Renal pelvis (tissue), 4 donors: ENCODE data around the gene CHPF2. TPM values are rescaled to one million over a fixed set of nuclear protein-coding genes. Genes with fewer than 3 reads are reported as not detected.

ENCODE experiments used
- DNase-seq: peaks from one replicate; pipeline ENCODE4 v3.0.0-alpha.2; 2013
- polyA plus RNA-seq, 3 donors: library from polyadenylated mRNA; unstranded; fragments of 120-200 nt; gene quantifications; one replicate each; pipeline ENCODE4 v1.2.1, GENCODE V29; 2013; ENCODE audit not compliant: insufficient read length in 3 of 3

Gene CHPF2
- polyA plus RNA-seq, 3 donors = 22.0 to 29.6 (median 28.4) TPM

DNA sequence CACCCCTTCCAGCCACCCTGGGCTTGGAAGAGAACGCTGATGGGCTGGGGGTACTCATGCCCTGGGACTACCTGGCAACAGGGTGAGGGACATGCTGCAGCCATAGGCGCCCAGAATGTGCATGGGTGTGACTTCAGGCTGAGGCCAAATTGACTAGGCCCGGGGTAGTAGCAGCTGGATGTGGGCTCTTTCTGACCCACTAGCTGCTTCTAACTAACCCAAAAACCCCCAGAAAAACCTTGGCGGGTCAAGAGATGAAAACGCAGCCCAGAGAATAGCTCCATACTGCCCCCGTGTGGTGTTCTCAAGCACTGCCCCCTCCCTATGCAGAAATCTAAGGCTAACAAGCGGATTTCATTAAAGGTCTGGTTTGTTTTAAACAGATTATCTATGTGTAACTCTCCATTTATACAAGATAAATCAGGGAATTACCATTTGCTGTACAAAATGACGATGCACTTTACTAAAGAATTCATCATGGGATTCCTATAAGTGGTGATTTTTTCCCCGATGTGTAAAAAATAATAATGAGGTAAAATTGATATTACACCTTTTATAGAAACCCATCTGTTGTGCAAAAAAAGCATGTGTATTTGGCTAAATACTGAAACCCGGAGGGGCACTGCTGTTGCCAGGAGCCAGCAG is 12.0 kb downstream of the CHPF2 start:
- no peak for DNase-seq

DNA sequence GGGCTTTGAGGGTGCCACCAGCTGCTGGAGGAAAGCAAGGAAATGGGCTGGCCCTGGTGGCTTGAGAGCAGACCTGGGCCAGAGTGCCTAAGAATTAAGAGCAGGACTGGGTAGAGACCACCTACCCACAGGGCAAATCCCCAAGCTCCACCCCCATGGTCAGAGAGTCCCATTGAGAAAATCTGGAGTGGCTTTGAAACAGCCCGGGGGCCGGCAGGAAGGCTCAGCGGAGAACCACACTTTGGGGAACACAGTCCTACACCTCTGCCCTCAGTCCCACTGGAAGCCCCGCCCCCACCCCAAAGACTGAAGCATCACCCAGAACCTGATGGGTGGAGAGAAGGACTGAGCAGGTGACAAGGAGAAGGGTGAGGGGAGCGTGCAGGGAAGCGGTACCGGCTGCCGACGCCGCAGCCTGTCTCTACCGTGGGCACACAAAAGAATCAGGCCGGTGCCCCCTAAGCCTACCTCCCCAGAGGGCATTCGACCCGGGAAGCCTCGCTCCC is 12.6 kb downstream of the CHPF2 start:
- no peak for DNase-seq

DNA sequence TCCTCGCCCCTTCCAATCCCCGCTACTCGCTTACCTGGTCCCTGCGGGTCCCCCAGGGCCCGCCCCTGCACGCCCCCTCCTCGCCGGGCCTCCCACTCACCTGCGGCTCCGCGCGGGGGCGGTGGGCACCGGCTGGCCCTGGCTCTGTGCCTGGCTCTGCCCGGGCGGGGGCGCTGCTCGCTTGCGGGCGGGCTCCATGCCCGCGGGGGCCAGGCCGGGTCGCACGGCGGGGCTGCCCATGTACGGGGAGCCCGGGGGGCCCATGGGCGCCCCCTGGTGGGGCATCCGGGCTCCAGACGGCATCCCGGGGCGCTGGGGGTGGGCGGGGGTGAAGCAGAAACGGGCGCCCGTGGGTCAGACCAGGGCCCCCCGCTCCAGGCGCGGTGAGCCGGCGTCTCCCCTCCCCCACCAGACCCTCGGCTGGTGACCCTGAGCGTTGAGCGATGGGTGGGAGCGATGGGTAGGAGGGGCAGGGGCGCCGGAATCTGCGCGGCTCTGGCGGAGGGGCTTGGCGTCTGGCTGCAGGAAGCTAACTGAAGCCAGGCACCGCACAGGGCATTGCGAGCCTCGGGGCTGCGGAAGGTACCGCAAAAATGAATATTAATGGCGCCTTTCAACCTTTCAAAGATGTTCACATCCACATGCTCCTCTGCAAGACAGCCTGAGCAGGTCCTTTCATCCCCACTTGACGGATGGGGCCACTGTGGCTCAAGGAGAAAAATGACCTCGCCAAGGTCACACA is 13.2 kb downstream of the CHPF2 start:
- DNase-seq = no peak

DNA sequence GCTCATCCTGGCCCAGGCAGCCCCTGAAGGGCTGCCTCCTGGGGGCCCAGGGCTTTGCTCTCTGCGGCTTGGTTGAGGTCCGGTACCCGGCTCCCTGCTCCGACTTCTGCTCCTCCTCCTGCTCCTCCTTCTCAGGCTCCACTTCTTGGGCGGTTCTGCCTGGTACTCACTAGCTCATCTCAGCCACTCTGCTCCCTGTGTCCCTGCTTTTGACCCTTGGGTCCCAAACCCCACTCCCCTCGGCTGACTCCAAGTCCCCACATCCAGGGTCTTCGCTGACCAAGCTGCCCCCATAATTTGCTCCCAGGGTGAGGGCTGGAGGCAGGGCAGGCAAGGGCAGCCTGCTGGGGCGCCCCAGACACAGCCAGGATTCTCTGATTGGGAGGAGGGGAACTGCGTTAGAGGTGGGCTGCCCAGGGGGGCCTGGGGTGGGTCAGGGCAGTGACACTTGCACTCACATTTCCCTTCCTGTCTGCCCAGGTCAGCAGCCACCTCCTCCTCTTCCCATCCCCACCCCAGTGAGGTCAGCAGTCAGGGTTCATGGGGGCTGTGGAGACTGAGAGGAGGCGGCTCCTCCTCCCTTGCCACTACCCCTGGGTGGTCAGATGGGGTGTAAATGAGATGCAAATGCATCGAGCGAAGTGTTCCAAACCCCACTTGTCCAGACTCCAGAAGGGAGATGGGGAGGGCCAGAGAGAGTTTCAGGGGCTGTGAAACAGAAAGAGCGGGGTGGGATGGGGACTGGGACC is 14.0 kb downstream of the CHPF2 start:
- no peak for DNase-seq

DNA sequence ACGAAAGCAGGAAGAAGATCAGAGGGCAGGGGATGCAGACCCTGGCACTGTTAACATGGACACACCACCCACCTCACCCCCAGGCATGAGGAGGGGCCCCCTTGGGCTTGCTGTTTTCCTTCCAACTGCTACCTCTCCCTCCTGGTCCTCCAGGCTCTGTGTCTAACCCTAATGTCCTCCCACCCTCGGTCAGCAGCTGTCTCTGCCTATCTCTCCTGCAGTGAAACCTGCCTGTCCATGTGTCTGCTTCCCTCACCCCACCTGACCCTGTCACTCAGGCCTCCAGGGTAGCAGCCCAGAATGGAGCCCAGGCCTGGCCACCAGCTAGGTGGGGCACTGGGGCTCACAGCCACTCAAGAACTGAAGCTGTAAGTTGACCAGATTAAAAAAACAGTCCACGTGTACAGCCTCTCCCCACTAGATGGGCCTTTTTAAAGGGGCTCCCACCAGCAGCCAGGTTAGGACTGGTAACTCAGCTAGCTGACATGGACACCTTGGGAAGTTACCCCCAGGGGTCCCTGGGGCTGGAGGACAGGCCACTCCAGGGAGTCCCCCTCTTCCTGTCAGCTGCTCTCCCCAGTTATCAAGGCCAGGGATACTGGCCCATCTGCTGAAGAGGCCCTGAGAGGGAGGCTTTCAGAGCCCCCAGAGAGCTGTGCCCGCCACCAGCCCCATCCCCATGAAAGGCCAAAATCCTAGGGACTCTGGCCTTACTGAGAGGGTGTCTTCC is 14.7 kb downstream of the CHPF2 start:
- no peak for DNase-seq

DNA sequence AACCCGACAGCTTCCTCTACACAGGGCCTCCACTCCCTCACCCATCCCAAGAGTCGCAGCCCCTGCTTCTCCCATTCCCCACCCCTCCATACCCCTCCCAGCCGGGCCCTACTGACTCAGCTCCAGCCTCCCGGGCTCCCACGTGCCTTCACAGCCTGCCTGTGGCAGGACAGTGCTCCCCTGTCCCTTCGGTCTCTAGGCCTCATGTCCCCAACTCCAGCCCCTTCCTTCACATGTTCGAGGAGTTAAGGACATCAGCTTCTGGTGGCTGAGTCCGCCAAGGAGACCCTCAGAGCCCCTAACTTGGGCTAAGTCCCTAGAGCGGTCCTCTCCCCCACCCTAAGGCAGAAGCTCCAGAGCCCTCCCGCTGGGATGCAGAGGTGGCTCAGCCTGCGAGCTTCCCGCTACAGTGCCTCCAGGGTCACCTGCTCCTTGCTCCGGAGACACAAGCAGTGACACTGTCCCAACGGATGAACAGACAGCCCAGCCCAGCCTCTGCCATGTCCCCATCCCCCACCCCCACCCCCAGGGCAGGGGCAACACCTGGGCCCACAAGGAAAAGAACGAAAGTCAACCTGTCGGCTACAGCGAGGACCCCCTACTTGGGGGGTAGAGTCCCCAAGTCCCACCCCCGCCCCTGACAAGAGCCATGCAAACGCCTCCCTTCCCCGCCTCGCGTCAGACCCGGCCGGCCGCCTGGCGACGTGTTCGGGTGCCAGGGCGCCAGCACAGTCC is 15.5 kb downstream of the CHPF2 start:
- no peak for DNase-seq

DNA sequence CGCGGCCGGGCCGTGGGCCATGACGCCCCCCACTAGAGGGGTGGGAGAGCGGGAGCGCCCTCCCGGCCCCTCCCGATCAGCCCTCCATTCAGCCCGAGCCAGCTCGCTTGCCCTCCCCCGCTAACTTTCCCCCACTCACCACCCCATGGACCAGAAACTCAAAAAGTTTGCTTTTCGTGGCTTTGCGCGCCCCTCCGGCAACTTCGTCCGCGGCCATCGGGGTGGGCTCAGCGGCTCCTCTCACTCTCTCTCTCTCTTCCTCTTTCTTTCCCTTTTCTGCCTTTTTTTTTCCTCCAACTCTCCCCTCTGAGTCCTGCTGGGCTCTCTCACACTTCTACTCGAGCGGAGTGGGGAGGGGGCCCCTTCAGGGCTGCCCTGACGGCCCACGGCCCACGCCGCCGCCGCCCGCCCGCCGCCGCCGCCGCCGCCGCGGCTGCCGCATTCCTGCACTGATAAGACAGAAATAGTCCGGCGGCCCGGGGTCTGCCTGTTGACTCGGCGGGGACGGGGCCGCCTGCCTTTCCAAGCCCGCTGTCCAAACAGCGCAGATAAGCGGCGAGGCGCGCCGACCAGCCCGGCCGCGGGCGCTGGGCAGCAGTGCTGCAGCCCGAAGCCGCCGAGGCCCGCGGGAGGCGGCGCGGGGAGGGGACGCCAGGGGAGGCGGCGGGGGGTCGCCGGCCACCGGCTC is 16.2 kb downstream of the CHPF2 start, which contains the start of gene SMARCD3:
SMARCD3 (minus strand) TSS at position 349 of the 688 bp plus-strand sequence; CDS start at position 217, 132 bp downstream.
- DNase-seq = peak; percentile 80

DNA sequence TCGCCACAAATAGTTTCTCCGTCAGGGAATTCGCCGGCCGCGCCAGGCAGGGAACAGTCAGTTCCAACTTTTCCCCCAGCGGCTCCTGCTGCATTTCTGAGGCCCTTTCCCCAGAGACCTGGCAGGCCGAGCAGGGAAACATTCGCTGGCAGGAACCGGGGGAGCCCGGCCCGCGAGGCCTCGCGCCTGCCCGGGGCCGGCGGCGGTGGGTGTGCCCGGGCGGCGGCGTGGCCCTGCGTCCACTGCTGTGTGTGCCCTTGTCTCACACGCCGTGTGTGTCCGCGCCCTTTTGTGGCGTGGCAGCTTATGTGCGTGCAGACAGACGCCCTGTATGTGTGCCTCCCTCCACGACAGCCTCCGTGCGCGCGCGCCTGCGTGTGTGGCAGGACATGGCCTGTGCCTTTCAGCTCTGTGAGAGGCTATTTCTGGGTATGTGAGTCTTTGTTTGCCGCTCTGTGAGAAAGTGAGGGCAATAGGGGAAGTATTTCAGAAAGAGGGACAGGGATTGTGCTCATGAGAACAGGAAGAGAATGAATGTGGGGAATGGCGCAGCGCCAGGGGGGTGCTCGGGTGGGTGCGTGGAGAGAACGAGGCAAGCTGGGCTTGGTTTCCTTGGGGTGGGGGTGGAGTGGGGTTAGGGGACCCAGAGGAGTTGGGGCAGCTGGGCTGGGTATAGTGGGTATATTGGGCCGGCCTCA is 16.9 kb downstream of the CHPF2 start:
- no peak for DNase-seq

DNA sequence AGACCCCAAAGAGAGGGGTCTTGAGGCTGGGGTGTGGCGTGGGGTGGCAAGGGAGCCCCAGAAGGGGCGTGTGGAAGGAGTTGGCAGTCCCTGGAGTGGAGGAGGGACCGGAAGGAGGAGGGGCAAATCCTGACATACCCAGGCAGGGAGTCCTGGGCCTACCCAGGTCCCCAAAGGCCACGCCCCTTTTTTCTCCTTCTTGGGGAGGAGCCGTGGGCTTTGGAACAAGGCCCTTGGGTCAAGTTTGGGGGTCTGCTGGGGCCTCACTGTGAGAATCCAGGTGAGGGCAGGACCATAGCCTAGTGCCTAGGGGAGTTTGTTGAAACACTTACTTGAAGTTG is 17.4 kb downstream of the CHPF2 start:
- DNase-seq = no peak

DNA sequence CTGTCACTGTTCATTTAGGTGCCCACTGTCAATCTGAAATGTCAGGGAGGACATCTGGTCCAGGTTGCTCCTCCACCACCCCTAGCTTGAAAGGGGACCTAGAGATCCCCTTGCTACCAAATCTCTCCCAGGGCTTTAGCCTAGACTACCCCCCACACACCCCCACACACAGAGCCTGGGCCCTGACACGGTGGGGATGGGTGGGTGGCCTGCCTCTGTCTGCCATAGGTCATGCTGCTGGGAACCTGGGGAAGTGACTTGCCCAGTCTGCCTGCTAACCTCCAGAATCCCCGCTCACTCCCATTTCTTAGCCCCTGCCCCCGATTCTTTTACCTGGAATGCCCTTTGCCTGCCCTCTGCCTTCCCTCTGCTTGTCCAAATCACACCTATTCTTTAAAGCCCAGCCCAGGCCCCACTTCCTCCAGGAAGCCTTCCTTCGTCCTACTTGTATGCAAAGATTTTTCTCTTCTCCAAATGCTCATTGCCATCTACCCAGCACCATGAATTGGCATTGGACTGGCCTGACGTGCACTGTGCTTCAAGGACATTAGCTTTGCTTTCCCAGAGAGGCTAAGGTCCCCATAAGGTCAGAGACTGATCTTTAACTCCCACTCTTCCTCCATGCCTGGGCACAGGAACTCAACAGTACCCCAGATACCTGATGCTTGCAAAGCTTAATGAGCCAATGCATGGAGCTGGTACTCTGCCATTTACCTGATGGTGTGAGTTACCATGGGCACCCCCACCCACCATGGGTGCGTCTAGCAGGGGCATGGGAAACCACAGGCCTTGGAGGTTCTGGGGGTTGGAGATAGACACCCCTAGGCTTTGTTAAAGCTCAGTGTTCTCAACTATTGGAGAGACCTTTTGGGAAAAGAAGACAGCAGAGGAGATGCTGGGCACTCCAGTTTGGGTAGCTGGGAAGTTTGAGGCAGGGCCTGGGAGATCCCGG is 18.2 kb downstream of the CHPF2 start:
- no peak for DNase-seq

DNA sequence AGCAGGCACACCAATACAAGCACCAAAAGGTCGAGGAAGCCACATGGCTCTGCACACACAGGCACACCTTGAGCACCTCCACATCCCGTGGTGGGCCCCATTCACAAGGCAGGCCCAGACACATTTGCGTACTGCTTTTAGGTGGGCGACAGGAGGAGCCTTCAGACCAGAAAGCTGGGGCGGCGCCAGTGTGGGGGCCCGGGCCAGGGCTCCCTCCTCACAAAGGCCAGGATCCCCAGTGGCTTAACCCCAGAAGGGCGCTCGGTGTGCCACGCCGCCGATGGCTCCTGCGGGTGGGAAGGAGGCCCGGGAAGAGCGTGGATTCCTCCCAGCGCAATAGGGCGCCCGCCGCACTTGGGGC is 19.0 kb downstream of the CHPF2 start:
- no peak for DNase-seq

DNA sequence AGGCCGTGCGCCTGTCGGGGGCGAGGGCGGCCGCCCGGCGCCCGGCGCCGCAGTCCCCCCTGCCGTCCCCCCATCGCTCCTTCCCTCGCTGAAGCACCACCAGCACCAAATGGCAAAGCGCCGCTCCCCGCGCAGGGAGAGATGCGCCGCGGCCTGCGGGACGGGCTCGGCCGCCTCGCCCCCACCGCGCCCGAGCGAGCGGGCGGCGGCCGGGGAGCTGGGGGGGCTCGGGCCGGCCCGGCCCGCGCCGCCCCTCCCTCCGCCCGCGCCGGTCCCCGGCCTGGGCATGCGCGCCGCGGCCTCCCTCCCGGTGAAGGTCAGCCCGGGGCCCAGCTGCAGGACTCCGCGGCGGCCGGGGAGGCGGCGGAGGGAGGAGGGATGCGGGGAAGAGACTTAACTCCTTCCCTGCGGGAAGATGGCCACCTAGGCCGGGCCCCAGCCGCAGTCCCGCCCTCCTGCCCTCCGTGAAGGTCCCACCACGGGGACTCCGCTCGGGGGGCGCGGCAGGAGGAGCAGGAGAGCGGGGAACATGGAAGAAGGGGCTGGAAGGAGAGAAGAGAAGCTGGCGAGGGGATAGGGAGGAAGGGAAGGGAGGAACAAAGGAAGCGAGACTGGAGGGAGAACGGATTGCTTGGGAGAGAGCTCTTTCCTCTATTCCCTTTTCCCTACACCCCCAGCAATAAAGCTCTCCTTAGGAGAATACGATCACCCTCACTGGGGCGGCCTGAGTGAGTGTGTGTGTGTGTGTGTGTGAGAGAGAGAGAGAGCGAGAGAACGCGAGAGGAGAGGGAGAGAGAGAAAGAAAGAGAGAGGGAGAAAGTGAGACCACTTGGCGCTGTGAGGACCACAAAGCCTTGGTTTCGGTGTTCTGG is 19.6 kb downstream of the CHPF2 start:
- peak; percentile 85 for DNase-seq

DNA sequence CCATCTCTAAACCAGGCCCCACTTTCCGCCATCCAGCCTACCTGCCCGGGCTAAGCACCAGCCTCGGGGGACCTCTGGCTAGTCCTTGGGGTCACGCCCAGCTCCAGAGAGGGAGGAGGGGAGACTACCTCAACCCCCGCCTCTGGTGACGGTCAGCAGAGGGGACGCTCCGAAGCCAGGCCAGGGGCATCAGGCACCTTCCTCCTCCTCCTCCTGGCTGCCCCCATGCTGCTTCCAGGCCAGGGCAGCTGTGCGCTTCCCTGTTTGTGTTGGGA is 20.2 kb downstream of the CHPF2 start:
- DNase-seq = no peak

DNA sequence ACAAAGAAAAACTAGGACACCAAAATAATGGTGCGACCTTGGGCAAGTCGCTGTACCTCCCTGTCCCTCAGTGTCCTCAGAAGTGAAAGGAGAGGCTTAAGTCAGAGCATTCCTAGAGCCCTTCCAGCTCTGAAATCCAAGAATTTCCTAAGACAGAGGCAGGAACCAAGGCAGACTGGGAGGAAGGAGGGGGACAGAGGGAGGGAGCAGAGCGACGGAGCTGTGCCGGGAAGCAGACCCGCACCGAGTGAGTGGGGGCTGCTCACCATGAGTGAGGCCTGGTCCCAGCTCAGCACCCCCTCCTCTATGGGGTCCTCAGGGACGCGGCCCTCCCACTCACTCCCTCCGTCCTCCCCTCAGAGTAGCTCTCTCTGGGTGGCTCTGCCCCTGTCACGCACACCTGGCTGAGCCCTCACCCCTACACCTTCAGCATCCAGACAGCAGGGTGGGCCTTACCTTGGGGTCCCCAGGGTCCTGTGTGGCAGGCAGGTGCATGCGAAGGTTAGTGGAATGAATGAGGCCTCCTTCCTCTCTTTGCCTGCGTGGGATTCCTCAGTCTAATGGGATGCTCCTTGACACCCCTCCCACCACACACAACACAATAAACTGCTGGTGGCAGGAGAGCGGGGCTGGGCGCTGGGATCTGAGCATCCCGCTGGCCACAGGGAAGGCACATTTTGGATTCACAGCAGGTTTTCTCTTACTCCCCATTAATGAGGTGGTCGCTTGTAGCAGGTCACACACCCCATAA is 20.9 kb downstream of the CHPF2 start:
- DNase-seq = no peak

DNA sequence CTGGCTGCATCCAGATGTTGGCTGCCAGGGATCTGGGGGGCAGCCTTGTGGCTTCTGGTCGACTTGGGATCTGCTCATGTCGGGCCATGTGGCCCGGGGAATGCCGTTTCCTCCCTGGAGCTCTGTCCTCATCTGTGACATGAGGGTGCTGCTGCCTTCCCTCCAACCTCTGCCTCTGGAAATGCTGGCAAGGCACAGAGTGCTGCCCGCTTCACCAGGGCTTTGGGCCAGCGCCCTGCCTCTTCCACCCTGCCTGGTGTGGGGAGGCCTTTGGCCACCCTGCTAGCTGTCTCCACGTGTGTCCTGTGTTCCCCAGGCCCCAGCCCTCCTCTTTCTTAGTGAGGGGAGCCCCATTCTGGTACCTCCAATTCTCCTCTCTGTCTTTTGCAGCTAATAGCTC is 22.0 kb downstream of the CHPF2 start:
- DNase-seq = no peak

DNA sequence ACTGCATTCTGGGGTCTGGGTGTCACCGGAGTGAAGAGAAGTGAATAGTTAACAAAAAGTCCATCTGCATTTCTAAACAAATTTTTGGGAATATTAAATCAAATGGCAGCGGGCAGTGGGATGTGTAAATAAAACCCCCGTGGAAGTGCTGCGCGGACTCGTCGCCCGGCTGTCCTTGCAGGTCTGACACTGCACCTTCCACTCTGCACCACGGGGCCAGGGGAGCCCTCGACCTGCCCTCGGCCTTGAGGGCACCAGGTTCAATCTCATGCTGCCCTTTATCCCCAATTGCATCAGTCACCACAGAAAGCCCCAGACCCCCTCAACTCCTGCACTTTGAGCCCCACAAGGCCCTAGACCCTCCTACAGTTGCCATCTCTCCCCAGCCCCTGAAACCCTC is 22.6 kb downstream of the CHPF2 start:
- DNase-seq = no peak

DNA sequence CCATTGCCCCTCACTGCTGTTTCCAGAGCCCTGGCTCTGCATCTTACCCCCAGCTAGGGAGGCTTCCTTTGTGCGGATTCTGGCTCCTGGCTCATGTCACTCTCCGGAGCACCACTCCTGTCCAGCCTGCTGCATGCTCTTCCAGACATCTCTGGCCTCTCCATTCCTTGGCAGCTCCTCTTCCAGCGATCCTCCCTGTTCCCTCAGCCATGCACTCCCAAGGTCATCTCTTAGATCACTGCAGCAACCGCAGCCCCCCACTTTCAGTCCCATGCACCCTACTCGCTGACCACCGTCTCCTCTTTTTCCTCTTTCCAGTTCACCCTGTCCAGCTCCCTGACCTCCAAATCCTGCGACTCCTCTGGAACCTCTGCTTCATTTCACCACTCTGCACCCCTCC is 23.1 kb downstream of the CHPF2 start:
- no peak for DNase-seq
